Prostate gland (tissue), 2 donors: ENCODE measurements around the gene GABRD.

Experiments
- CTCF ChIP-seq, 4 experiments: fragments of 200-600 bp in 2 of 4; fragments of 450-650 bp in 2 of 4; sonication (generic) in 2 of 4; IDR thresholded peaks; 1 replicate in 3 of 4; 2 replicates in 1 of 4; pipeline ENCODE4 v1.5.1; 2016 to 2019; ENCODE audit warnings: antibody characterized with exemption in 4 of 4, mild to moderate bottlenecking in 2 of 4, moderate library complexity in 2 of 4
- POLR2A ChIP-seq: fragments of 450-650 bp; IDR thresholded peaks from one replicate; pipeline ENCODE4 v1.6.1; 2016; ENCODE audit warnings: antibody characterized with exemption, mild to moderate bottlenecking

- no peak for TF ChIP-seq POLR2A
- no peak for TF ChIP-seq CTCF (IDR thresholded peaks at IDR 0.05)
Observed at GRCh38 chr1:1978108-1978507, 41.0 kb upstream of the GABRD start.
